SK-N-SH treated with all-trans-retinoic acid at 6 μM for 48 hours (cell line): Measurements from ENCODE around the gene REPS2.

Source experiments
- TSHZ2 ChIP-seq: fragments of 250-450 bp; sonication (Bioruptor Pico); IDR thresholded peaks from 2 replicates; pipeline ENCODE4 v1.5.0; 2020; ENCODE audit warnings: mild to moderate bottlenecking, moderate library complexity
- TF ChIP-seq, protein P1 (sequence below): fragments of 250-450 bp; sonication (Bioruptor Pico); IDR thresholded peaks from 2 replicates; pipeline ENCODE4 v1.5.1; 2020; ENCODE audit warnings: low read depth, mild to moderate bottlenecking, moderate library complexity

DNA sequence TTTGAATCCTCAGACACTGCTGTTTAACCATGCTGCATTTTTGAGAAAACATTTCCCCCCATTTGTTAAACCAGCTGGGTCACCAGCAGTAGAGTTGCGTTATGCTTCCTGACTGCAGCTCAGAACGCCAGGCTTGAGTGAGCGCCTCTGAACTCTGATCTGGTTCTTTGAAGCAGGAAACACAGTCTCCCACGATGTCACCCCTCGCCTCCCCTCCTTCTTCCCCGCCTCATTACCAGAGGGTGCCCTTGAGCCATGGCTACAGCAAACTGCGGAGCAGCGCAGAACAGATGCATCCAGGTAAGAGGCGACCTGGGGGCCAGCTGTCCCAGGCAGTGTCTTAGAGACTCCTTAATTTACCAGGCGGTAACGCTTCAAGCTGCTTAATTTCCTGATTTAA lies 78.4 kb downstream of the REPS2 start:
- TF ChIP-seq, protein P1, sequence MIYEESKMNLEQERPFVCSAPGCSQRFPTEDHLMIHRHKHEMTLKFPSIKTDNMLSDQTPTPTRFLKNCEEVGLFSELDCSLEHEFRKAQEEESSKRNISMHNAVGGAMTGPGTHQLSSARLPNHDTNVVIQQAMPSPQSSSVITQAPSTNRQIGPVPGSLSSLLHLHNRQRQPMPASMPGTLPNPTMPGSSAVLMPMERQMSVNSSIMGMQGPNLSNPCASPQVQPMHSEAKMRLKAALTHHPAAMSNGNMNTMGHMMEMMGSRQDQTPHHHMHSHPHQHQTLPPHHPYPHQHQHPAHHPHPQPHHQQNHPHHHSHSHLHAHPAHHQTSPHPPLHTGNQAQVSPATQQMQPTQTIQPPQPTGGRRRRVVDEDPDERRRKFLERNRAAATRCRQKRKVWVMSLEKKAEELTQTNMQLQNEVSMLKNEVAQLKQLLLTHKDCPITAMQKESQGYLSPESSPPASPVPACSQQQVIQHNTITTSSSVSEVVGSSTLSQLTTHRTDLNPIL (CRISPR knock-in tag) = no peak
- no peak for TF ChIP-seq TSHZ2
